SW480 (cell line): Measurements from ENCODE around the gene TMEM82.

Experiments used
- DNase-seq: peaks from one replicate; pipeline ENCODE4 v3.0.0-alpha.2; 2016; ENCODE audit warnings: low spot score

Gene TMEM82

DNA sequence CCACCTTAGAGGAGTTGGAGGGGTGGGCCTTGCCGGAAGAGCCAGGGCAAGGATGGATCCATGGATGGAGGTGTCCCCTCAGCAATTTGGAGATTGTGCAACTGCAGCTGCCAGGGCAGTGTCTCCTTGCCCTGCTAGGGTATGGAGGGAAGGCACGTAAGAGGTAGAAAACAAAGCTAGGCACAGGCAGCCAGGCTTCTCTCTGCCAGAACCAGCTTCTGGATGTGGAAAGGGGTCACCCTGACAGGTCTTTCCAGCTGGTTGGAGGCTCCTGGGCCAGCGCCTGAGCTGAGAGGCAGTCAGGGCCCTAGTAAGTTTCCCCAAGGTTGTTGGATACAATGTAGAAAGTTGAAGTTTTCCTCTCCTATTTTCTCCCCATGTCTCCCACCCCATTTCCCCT, 21.4 kb upstream of the TMEM82 start:
- DNase-seq: no peak

DNA sequence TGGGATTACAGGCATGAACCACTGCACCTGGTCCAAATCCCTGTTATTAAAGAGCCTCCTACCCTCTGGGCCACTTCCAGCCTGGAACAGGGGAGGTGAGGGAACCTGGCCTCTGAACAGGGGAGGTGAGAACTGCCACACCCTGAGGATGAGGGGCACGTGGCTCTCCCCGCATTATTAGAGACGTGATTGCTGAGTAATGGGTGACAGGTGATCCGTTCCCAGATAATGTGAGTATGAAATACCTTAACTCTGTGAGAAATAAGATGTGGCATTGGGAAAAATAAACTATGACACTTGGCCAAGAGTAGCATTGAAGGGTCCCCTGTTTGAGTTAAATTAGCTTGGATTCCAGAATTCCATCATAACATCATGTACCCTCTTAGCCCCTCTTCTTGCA, 19.9 kb upstream of the TMEM82 start:
- no peak for DNase-seq

DNA sequence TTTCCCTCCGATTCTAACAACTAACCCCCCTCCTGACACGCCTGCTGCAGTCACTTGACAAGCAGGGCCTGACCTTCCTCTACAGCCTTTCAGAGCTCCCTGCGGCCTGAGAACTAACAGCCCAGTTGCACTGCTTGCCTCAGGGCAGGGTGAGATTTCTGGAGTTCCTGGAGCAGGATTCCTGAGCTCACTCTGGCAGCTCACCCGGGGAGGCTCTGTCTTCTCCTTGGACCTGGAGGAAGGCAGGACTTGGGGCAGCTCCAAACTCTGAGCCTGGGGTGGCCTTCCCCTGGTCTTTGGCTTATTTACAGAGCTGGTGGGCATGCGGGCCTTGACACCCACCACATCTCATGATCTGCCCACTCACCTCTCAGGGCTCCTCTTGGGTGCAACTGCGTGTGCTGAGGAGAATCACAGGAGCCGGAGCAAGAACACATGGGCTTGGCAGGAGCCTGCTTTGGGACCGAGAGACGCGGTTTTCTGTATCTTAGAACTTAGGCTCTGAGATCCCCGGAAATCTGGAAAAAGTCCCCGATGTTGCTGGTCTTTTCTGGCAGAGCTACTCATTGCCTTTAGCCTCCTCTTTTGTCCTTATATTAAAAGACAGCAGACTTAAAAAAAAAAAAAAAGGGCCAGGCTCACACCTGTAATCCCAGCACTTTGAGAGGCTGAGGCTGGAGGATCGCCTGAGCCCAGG, 19.3 kb upstream of the TMEM82 start:
- DNase-seq: no peak

DNA sequence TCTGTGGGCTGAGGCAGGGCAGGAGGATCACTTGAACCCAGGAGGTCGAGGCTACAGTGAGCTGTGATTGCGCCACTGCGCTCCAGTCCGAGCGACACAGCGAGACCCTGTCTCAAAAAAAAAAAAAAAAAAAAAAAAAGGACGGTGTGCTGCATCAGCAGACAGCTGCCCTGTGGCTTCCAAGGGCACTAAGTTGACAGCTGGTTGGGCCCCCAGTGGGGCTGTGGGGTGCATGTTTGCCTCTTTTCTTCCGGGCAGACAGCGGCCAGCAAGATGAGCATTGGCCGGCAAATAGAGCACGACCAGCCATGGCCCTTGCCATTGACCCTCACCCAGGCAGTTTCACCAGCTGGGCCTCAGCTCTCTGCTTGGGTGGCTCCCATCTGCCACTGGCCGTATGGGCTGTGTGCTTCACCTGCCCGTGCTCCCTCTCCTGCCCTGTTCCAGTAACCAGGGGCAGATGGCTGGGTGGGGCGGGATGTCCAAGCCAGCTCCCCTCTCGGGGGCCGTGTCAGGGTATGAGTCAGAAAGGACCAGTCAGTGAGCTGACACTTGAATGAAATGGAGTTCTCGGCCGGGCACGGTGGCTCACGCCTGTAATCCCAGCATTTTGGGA, 18.6 kb upstream of the TMEM82 start:
- DNase-seq: no peak

DNA sequence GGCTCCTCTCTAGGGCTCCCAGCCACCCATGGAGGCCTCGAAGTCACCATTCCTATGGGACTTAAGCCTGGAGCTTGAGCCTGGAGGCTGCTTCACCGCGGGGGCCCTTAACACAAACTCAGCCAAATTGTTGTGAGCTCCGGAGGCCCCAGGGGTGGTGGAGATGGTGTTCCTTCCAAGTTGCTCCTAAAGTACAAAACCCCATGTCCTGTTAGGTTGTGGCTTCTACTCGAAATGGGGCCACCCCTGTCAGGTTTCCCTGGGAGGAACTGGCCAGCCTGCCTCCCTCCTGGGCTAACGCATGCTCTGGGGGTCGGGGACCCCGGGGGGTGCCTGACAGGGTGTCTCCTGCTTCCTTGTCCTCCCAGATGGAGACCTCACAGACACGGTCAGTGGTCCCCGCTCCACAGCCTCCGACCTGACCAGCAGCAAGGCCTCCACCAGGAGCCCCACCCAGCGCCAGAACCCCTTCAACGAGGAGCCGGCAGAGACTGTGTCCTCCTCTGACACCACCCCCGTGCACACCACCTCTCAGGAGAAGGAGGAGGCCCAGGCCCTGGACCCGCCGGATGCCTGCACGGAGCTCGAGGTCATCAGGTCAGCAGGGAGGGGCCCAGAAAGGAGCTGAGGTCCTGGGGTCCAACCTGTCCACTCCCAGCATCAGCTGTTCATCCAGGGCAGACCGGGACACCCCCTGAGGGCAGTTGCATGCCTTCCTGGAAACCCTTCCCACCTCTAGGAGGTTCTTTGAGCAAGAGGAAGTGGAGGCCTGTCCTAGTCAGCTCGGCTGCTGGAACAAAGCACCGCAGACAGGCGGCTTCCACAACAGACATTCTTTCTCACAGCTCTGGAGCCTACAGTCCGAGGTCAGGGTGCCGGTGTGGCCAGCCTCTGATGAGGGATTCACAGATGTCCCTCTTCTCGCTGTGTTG, 17.1 kb upstream of the TMEM82 start:
- no peak for DNase-seq

DNA sequence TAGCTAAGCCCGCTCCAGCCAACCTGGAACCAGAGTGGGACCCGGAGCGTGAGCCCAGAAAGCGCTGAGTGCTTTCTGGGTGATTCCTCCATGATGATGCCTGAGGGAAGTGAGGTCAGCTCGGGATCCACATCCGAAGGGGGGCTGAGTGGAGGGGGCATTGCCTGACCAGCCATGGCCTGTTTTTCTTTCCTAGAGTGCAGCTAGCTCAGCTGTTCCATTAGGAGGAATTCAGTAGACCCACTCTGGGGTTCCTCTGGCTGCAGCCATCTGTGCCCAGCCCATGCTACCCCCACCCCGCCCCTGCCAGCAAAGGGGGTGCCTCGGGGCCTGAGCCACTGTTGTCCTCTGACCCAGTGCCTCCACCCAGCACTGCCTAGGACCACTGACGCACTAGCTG, 15.8 kb upstream of the TMEM82 start:
- DNase-seq: no peak

DNA sequence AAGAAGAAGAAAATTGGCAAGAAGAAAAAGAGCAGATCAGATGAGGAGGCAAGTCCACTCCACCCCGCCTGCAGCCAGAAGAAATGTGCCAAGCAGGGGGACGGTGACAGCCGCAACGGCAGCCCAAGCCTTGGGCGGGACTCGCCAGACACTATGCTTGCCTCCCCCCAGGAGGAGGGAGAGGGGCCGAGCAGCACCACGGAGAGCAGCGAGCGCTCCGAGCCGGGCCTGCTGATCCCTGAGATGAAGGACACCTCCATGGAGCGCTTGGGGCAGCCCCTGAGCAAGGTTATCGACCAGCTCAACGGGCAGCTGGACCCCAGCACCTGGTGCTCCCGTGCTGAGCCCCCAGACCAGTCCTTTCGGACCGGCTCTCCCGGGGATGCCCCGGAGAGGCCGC, 15.3 kb upstream of the TMEM82 start:
- no peak for DNase-seq

DNA sequence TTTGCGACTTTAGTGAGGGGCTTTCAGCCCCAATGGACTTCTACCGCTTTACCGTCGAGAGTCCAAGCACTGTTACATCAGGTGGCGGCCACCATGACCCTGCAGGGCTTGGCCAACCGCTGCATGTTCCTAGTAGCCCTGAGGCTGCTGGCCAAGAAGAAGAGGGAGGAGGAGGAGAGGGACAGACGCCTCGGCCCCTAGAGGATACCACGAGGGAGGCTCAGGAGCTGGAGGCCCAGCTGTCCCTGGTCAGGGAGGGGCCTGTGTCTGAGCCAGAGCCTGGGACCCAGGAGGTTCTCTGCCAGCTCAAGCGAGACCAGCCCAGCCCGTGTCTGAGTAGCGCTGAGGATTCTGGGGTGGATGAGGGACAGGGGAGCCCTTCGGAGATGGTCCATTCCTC, 14.9 kb upstream of the TMEM82 start:
- no peak for DNase-seq

DNA sequence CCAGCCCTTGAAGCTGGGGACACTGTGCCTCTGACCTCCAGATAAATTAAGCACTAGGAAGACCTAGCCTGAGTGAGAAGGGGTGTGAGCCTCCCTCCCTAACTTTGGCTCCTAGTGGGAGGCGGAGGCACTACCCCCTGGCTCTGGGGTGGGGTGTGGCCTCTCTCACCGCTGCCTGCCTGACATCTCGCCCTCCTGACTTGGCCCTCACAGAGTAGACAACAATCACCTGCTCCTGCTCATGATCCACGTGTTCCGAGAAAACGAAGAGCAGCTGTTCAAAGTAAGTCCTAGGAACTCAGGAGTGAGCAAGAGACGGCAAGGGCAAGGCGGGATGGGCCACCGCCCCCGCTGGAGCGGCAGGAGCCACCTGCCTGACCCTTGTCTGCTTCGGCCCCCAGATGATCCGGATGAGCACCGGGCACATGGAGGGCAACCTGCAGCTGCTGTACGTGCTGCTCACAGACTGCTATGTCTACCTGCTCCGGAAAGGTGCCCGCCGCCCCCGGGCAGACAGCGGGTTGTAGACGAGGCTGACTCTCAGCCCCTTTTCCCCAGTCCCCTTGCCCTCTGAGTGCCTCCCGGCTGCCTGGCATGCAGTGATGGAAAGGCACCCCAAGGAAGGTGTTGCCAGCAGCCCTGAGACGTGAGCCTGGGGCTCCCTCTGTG, 14.3 kb upstream of the TMEM82 start:
- no peak for DNase-seq

DNA sequence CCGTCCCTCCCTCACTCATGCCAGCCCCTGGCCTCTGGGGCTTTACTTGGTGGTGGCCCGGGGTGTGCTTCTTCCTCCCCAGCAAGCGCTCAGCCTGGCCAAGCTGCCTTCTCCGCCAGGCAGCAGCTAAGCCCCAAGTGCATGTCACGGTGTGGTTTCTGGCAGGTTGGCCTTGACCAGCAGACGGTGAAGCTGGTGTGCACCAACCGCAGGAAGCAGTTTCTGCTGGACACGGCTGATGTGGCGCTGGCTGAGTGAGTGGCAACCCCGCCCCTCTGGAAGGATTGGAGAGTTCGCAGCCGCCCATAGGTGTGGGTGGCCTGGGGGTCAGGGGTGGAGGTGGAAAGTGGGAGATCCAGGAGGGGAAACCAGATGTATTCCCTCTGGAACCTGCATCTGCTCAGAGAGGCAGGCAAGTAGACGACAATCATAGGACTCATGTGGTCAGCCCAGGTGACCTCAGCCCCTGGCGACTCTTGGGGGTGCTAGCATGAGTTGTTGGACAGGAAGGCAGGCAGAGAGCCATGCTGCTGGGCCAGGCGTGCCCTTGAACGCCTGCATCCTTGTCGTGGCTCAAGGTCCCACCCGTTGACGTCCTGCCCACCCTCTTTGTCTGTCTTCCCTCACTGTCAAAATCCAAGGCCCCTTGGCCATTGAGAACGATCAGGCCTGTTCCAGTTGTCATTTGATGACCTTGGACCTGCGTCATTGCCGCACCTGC, 13.2 kb upstream of the TMEM82 start:
- no peak for DNase-seq

DNA sequence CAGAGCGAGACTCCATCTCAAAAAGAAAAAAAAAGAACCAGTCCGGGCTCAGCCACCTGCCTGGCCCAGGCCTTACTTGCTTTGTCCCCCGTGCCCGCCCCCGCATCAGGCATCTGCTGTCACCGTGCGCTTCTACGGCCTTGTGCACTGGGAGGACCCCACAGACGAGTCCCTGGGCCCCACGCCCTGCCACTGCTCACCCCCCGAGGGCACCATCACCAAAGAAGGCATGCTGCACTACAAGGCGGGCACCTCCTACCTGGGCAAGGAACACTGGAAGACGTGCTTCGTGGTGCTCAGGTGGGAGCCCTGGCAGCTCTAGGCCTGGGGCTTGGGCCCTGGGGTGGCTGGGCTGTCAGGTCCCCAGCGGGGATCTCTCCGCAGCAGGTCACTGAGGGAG, 11.9 kb upstream of the TMEM82 start:
- DNase-seq: no peak

DNA sequence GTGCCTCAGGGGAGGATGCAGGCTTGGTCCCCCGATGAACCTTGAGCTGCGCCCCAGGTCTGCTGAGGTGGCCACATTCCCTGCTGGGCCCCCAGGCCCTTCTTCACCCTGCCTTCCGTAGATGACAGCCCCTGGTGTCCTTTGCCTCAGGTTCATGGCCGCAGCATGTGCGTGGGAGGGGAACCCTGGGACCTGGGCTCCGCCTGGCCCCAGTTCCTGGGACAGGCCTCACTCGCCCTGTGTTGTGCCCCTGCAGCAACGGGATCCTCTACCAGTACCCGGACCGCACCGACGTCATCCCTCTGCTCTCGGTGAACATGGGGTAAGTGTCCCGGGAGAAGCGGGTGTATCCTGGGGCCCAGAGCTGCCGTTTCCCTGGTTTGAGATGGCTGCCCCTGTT, 11.4 kb upstream of the TMEM82 start:
- no peak for DNase-seq

DNA sequence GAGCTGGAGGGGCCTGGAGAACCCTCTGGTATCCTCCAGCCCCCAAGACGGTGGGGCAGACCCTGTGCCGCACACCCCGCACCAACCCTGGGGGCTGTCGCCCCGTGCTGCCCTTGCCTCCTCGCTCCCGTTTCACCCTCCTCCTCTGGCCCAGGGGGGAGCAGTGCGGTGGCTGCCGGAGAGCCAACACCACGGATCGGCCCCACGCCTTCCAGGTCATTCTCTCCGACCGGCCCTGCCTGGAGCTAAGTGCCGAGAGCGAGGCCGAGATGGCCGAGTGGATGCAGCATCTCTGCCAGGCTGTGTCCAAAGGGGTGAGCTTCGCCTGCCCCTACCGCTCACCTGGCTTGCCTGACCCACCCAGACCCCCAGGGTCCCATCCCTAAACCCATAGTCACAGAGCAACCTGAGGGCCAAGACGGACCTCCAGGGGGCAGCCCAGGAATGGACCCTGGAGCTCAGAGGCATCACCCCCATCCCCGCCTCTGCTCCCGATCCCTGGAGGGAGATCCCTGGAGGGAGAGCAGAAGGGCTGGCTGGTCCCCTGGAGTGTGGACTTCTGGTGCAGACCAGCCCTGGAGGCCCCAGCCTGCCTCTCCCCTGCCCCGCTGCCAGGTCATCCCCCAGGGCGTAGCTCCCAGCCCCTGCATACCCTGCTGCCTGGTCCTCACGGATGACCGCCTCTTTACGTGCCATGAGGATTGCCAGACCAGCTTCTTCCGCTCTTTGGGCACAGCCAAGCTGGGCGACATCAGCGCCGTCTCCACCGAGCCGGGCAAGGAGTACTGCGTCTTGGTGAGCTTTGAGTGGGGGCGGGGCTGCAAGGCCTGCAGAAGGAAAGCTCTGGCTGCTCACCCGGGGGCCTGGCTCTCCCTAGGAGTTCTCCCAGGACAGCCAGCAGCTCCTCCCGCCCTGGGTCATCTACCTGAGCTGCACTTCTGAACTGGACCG, 10.3 kb upstream of the TMEM82 start:
- DNase-seq: no peak

DNA sequence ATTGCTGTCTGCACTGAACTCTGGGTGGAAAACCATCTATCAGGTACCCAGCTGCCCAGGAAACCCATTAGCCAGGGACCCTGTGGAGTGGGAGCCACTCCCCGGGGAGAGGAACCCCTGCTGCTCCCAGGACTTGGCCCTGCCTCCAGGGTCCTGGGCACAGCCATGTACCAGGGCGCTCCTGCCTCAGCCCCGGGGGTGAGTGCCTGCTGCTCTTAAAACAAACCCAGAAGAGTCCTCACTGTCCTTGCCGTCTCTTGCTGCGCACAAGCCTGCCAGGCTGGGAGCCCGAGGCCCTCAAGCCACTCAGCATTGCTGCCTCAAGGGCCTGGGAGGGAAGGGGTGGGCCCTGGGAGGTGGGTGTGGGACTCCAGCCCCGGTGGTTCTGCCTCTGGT, 9.6 kb upstream of the TMEM82 start:
- DNase-seq: no peak

DNA sequence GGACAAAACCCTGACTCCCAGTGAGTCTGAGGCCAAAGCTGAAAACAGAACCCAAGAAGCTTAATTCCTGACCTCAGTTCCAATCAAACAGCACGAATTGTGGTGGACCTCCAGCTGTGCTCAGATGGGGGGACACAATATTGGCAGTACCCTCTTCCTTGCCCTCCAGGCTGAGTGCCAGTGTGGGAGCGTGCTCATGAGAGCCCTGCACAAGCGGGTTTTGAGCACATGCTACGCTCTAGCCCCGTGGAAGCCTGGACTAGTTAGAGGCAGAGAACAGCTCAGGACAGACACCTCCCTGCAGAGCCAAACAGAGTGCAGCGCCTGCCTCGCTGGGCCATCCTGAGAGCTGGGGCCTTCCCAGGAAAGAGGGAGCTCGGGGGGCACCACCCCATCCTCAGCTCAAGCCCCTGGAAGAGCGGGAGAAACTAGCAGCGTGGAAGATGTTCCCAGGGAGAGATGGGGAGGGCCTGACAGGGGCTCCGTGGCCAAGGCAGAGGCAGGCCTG, 9.0 kb upstream of the TMEM82 start:
- no peak for DNase-seq

DNA sequence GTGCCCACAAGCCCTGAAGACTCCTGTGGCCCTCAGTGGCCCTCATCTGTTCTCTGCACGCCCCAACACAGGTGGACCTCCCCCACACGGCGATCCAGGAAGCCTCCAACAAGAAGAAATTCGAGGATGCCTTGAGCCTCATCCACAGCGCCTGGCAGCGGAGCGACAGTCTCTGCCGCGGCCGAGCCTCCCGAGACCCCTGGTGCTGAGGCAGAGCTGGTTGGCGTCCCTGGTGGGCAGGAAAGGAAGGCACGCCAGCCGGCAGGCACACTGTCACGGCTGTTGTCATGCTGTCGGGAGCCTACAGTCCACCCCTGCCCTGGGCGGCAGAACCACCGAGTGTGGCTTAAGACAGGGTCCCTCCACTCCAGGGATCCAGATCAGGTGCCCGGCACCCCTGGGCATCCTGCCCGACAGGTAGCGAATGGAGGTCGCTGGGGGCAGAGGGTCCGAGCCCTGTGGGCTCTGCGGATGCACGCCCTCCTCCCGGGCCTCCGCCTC, 8.5 kb upstream of the TMEM82 start:
- no peak for DNase-seq

DNA sequence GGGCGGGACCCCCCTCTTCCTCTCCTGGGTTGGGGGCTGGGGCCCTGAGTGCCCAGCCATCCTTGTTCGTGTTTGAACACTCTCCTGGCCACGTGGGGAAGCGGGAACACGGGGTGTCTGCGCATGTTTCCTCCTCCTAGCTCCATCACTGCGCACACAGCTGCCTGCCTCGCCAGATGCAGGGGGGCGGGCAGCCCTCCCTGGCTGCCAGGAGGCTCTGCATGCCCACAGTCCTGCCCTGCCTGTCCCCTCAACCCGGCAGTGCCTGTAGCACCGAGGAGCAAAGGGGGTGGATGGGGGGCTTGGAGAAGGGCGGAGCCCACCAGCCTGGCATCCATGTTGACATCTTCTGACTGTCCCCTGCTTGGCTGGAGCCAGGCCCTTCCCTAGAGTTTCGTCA, 8.0 kb upstream of the TMEM82 start:
- DNase-seq: no peak

DNA sequence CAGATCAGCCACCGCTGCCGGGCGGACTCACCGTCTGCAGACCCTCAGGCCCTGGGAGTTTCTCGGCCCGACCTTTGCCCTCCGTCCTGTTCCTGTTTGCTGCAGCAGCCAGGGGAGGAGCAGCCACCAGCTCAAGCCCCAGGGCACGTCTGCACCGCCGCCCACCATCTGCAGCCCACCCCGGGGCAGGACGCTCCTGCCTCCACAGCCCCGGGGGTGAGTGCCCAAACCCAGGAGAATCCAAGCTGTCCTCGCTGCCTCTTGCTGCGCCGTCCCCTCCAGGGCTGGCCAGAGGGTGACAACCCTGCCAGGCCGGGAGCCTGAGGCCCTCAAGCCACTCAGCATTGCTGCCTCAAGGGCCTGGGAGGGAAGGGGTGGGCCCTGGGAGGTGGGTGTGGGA, 7.4 kb upstream of the TMEM82 start:
- no peak for DNase-seq

DNA sequence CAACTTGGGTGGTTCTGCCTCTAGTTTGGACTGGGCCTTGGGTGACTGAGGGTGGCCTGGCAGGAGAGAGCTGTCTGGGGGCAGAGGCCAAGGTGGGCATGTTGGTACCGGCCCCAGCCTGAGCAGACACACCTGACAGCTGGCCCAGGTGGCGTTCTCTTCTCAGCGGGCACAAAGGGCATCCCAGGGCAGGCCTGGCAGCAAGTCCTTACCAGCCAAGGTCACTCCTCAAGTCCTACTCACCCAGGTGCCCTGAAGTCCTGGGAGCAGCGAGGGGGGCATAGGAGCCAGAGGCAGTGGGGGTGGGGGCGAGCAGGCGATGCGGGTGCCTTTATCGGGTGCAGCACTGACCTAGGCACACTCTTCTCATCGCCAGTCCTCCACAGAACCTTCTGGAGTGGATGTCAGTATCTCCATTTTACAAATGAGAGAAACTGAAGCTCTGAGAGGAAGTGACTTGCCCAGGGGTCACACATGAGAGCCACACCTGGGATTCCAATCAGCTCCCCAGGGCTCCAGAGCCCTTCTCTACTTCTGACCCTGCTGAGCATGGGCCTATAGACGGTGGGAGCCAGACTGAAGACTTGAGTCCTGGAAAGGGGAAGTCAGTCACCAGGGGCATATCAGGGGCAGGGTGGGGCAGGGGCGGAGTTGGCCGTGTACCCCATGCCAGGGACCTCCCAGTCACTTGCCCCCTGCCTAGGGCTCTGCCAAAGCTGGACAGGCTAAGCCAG, 6.8 kb upstream of the TMEM82 start:
- DNase-seq: no peak
